HG03558 (cell line): Measurements from ENCODE around the gene HIPK4.
"Not testable (repeated sequence)": the region's sequence is repeated elsewhere in the genome, so short reads cannot be mapped to it uniquely, and the experiment has no call there.

Source experiments
- ATAC-seq: cut with Tn5 transposase; IDR thresholded peaks from one replicate; pipeline ENCODE4 v1.9.1; 2021; ENCODE audit warnings: moderate number of reproducible peaks; ENCODE audit not compliant: unreplicated experiment; ENCODE audit errors: extremely low read depth

The HIPK4 gene

DNA sequence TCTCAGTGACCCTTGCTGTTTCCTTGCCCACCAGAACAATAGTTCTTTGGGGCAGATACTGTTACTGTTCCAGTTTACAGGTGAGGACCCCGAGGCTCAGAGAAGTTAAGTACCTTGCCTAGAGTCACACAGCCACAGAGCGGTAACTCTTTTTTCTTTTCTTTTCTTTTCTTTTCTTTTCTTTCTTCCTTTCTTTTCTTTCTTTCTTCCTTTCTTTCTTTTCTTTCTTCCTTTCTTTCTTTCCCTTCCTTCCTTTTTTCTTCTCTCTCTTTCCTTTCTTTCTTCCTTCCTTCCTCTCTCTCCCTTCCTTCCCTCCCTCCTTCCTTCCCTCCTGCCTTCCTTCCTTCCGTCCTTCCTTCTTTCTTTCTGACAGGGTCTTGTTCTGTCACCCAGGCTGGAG is 28.1 kb upstream of the HIPK4 start:
- ATAC-seq: no peak

DNA sequence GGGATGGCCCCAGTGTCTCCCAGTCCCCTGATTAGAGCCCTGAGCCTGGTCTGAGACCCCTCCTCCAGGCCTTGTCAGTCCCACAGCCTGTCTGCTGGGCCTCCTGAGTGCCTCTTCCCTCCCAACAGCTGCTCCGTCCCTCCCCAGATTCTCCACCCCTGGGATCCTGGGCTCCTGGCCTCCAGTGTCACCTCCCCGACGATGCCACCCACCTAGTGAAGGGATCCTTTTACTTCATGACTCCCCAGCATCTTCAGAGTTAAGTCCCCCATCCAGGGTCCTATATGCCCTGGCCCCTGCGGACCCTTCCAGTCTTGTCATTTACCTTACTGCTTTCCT is 27.6 kb upstream of the HIPK4 start:
- no peak for ATAC-seq

GRCh38 chr19:40416918-40417642 is 27.1 kb upstream of the HIPK4 start:
- no peak for ATAC-seq

GRCh38 chr19:40415768-40416167 is 25.8 kb upstream of the HIPK4 start:
- no peak for ATAC-seq

DNA sequence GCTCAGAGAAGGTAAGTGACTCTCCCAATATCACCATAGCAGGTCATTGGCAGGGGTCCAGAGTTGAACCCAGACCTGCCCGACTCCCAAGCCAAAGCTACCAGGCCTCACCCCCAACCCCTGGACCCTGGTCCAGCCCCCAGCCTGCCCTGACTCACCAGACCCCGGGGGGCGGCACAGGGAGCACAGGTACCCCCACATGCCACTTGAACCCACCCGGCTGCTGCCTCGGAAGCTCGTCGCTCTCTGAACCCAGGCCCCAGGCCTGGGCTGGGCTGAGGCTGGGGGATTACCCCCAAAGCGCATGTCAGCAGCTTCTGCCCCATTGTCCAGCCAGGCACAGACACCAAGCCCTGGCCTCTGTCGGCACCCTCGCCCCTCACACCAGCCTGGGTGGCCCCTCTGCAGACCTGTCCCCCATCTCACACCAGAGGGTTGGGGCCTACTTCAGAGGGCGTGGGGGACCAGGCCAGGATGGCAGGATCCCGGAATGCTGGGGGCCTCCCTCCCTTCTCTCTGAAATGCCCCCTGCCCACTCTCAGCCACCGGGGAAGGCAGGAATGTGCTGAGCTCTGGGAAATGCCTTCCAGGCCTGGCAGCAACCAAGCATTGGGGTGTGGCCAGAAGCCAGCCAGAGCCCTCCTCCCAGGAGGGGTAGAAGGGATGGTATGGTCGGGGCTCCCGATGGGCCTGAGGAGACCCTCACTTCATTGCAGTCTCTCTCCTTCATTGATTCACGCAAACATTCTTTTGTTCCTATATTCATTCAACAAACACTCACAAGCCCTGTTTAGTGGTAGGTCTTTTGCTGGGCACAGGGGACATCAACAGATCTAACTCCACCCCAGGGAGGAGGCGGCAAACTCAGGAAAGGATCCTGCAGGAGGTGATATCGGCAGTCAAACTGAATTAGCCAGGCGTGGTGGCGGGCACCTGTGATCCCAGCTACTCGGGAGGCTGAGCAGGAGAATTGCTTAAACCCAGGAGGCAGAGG is 24.9 kb upstream of the HIPK4 start:
- ATAC-seq: no peak

GRCh38 chr19:40413291-40413845 is 23.4 kb upstream of the HIPK4 start, which contains the start of gene PRX:
TSS of gene PRX (minus strand) at chr19:40413378. CDS start at chr19:40407932, 5,446 bp downstream.
- ATAC-seq: no peak

DNA sequence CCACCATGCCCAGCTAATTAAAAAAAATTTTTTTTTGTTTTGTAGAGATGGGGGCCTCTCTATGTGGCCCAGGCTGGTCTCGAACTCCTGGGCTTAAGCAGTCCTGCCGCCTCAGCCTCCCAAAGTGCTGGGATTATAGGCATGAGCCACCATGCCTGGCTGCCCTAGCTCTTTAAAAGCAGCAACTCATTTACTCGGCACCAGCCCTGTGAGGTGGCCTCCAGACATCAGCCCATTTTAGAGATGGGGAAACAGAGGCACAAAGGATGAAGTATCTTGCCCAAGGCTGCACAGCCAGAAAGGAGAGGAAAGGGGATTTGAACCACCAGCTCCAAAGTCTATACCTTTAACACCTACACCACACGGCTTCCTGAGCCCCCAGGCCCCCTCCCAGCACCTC is 22.9 kb upstream of the HIPK4 start:
- ATAC-seq: no peak

- no peak for ATAC-seq
These were observed 22.0 kb upstream of the HIPK4 start for GRCh38 chr19:40411958-40412499.

- no peak for ATAC-seq
These were observed 21.3 kb upstream of the HIPK4 start for GRCh38 chr19:40411125-40411842.

- no peak for ATAC-seq
These were observed 20.0 kb upstream of the HIPK4 start for GRCh38 chr19:40410030-40410389.

DNA sequence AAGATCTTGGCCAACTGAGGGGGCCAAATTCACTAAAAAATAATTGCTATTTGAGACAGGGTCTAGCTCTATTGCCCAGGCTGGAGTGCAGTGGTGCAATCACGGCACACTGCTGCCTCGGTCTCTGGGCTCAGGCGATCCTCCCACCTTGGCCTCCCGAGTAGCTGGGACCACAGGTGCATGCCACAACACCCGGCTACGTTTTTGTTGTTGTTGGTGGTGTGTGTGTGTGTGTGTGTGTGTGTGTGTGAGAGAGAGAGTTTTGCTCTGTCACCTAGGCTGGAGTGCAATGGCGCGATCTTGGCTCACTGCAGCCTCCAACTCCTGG is 18.6 kb upstream of the HIPK4 start:
- not testable (repeated sequence) for ATAC-seq

- no peak for ATAC-seq
These were observed 18.0 kb upstream of the HIPK4 start for GRCh38 chr19:40407714-40408597.

GRCh38 chr19:40403262-40403984 is 13.4 kb upstream of the HIPK4 start:
- ATAC-seq: no peak

GRCh38 chr19:40400559-40400958 is 10.6 kb upstream of the HIPK4 start:
- ATAC-seq: no peak

- no peak for ATAC-seq
These were observed 8.6 kb upstream of the HIPK4 start for GRCh38 chr19:40398417-40399131.

DNA sequence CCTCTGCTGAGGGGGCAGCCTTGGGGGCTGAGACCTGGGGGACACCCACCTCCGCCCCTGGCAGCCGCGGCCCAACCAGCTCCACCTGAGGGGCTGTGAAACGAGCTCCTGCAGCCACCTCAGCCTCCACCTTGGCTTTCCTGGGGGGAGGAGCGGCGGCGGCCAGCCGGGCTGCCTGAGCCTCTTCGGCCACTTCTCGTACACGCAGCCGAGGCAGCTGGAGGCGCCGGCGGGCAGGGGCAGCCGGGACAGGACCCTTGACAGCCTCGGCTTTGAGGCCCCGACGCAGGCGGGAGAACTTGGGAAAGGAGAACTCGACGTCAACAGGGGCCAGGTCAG is 7.6 kb upstream of the HIPK4 start:
- ATAC-seq: no peak

- ATAC-seq: no peak
These were observed 7.0 kb upstream of the HIPK4 start for GRCh38 chr19:40396886-40397567.

DNA sequence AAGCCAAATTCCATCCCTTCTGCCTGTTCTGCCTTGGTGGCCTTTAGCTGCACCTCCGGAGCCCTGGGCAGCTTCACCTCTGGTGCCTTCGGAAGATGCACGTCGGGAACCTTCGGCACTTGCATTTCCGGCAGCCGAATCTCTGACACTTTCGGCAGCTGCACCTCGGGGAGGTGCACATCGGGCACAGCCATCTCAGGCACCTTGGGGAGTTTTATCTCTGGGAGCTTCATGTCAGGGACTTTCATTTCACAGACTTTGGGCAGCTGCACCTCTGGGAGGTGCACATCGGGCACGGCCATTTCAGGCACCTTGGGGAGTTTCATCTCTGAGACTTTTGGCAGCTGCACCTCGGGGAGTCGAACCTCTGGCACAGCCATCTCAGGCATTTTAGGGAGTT is 6.0 kb upstream of the HIPK4 start:
- ATAC-seq: no peak
